ENCODE measurements around the gene TBC1D22B.

The TBC1D22B gene

DNA sequence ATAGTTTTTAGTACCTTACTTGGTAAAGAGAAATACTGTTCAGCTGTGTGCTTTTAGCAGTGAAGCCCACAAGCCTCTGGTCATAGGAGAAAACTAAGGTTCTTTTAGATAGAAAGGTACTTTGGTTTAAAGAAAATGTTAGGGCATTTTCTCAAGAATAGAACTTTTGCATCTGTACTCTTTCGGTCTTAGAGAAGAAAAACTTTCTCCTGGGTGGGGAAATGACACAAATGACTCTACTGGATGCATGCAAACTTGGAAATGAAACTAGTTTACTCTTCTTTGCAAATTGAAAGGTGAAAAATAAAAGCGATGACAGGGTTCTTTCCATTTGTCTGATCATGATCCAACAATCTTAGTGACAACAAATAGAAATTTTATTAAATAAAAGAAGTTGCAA lies 2.5 kb downstream of the TBC1D22B start:
- Histone ChIP-seq H3K4me3 (ENCODE audit: low read length) (no peak overlapping the region), H3K27me3 (ENCODE audit: control insufficient read depth, insufficient read depth, low read length) (no peaks in the 10 kb centered on the region), H3K36me3 (ENCODE audit: control insufficient read depth, insufficient read depth, low read length) (no peaks in the 10 kb centered on the region), H3K9me3 (ENCODE audit: control insufficient read depth, low read length) (no peaks in the 10 kb centered on the region), H3K4me1 (ENCODE audit: control insufficient read depth, insufficient read depth, low read length) (peaks cover 23% of the 10 kb centered on the region), H3K9ac (ENCODE audit: low read length) (no peak overlapping the region)

DNA sequence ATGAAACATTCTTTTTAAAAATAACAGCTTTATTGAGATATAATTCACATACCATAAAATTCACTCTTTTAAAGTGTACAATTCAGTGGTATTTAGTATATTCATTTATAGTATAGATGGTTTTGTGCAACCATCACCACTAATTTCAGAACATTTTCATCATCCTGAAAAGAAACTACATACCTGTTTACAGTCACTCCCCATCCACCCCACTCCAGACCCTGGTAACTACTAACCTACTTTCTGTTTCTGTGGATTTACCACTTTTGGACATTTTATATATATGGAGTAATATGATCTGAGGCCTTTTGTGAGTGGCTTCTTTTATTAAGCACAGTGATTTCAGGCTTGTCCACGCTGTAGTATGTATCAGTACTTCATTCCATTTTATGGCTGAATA lies 2.9 kb downstream of the TBC1D22B start:
- Histone ChIP-seq H3K9ac (ENCODE audit: low read length) (no peak overlapping the region), H3K36me3 (ENCODE audit: control insufficient read depth, insufficient read depth, low read length) (no peaks in the 10 kb centered on the region), H3K4me3 (ENCODE audit: low read length) (no peak overlapping the region), H3K4me1 (ENCODE audit: control insufficient read depth, insufficient read depth, low read length) (peaks cover 23% of the 10 kb centered on the region), H3K9me3 (ENCODE audit: control insufficient read depth, low read length) (no peaks in the 10 kb centered on the region), H3K27me3 (ENCODE audit: control insufficient read depth, insufficient read depth, low read length) (no peaks in the 10 kb centered on the region)

GRCh38 chr6:37261198-37261597 lies 3.6 kb downstream of the TBC1D22B start:
- Histone ChIP-seq H3K27me3 (ENCODE audit: control insufficient read depth, insufficient read depth, low read length) (no peaks in the 10 kb centered on the region), H3K9ac (ENCODE audit: low read length) (no peak overlapping the region), H3K4me1 (ENCODE audit: control insufficient read depth, insufficient read depth, low read length) (peaks cover 23% of the 10 kb centered on the region), H3K4me3 (ENCODE audit: low read length) (no peak overlapping the region), H3K36me3 (ENCODE audit: control insufficient read depth, insufficient read depth, low read length) (no peaks in the 10 kb centered on the region), H3K9me3 (ENCODE audit: control insufficient read depth, low read length) (no peaks in the 10 kb centered on the region)

- no peak overlapping the region for H3K4me3 ChIP-seq (ENCODE audit: low read length)
- peaks cover 23% of the 10 kb centered on the region for H3K4me1 ChIP-seq (ENCODE audit: control insufficient read depth, insufficient read depth, low read length)
- no peaks in the 10 kb centered on the region for H3K27me3 ChIP-seq (ENCODE audit: control insufficient read depth, insufficient read depth, low read length)
- no peak overlapping the region for H3K9ac ChIP-seq (ENCODE audit: low read length)
- H3K36me3 ChIP-seq (ENCODE audit: control insufficient read depth, insufficient read depth, low read length) = no peaks in the 10 kb centered on the region
- no peaks in the 10 kb centered on the region for H3K9me3 ChIP-seq (ENCODE audit: control insufficient read depth, low read length)
These were observed 5.0 kb downstream of the TBC1D22B start for GRCh38 chr6:37262446-37263026.

GRCh38 chr6:37265001-37265400 lies 7.4 kb downstream of the TBC1D22B start:
- Histone ChIP-seq H3K4me3 (ENCODE audit: low read length) (no peak overlapping the region), H3K27me3 (ENCODE audit: control insufficient read depth, insufficient read depth, low read length) (no peaks in the 10 kb centered on the region), H3K9ac (ENCODE audit: low read length) (no peak overlapping the region), H3K9me3 (ENCODE audit: control insufficient read depth, low read length) (no peaks in the 10 kb centered on the region), H3K36me3 (ENCODE audit: control insufficient read depth, insufficient read depth, low read length) (no peaks in the 10 kb centered on the region), H3K4me1 (ENCODE audit: control insufficient read depth, insufficient read depth, low read length) (peaks cover 12% of the 10 kb centered on the region)

DNA sequence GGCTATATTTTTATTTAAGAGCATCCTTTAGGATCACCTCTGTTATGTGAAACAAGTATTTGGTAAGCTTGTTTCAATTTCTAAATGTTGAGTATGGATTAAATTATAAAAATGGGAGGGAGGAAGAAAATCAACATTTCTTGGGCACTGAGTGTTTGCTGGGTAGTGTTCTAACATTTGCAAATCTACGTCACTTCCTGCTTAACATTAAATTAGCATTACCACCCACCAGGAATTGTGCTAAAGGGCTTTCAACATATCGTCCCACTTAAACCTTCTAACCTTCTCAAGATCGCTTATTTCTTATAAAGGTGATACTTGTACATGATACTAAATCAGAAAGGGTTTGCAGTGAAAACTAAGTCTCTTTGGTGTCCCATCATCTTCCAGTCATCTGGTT lies 8.3 kb downstream of the TBC1D22B start:
- Histone ChIP-seq H3K4me1 (ENCODE audit: control insufficient read depth, insufficient read depth, low read length) (peaks cover 12% of the 10 kb centered on the region), H3K4me3 (ENCODE audit: low read length) (no peak overlapping the region), H3K9ac (ENCODE audit: low read length) (no peak overlapping the region), H3K9me3 (ENCODE audit: control insufficient read depth, low read length) (no peaks in the 10 kb centered on the region), H3K27me3 (ENCODE audit: control insufficient read depth, insufficient read depth, low read length) (no peaks in the 10 kb centered on the region), H3K36me3 (ENCODE audit: control insufficient read depth, insufficient read depth, low read length) (no peaks in the 10 kb centered on the region)

DNA sequence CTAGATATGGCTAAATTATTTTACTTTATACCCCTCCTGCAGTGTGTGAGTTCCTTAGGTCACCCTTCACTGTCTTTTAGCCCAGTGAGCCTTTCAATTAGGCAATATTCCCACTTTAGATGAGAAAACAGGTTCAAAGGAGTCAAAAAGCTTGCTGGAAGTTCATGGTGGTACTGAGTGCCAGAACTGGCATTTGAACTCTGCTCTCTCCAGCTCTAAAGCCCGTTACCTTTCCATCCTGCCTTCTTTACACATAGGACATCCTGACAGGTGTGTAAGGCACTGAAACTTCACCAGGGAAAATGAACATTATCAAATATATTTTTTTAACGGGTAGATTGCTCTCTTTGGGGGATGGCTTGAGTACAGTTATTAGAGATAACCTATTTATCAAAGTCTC lies 11.5 kb downstream of the TBC1D22B start:
- Histone ChIP-seq H3K9ac (ENCODE audit: low read length) (no peak overlapping the region), H3K4me1 (ENCODE audit: control insufficient read depth, insufficient read depth, low read length) (no peaks in the 10 kb centered on the region), H3K27me3 (ENCODE audit: control insufficient read depth, insufficient read depth, low read length) (no peaks in the 10 kb centered on the region), H3K9me3 (ENCODE audit: control insufficient read depth, low read length) (no peaks in the 10 kb centered on the region), H3K4me3 (ENCODE audit: low read length) (no peak overlapping the region), H3K36me3 (ENCODE audit: control insufficient read depth, insufficient read depth, low read length) (no peaks in the 10 kb centered on the region)

- Histone ChIP-seq H3K4me3 (ENCODE audit: low read length) (no peak overlapping the region), H3K9ac (ENCODE audit: low read length) (no peak overlapping the region), H3K9me3 (ENCODE audit: control insufficient read depth, low read length) (no peaks in the 10 kb centered on the region), H3K27me3 (ENCODE audit: control insufficient read depth, insufficient read depth, low read length) (no peaks in the 10 kb centered on the region), H3K4me1 (ENCODE audit: control insufficient read depth, insufficient read depth, low read length) (no peaks in the 10 kb centered on the region), H3K36me3 (ENCODE audit: control insufficient read depth, insufficient read depth, low read length) (no peaks in the 10 kb centered on the region)
These were observed 15.4 kb downstream of the TBC1D22B start for GRCh38 chr6:37272834-37273566.

DNA sequence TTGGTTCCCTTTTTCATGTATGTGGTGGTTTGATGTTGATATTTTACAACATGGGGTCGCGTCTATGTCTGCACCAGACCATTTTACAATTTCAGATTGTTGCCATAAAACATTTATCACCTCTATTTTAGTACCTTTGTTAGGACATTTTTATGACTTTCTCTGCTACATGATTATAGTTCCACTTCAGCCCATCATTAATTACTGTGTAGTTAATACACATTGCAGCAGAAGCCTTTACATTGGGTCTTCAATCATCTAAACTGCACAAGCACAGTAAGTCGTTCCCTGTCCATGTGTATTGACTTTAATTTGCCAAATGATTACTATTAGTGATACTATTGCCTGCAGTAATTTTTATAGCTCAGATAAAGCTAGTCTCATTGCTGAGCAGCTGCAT lies 16.1 kb downstream of the TBC1D22B start:
- Histone ChIP-seq H3K36me3 (ENCODE audit: control insufficient read depth, insufficient read depth, low read length) (no peaks in the 10 kb centered on the region), H3K4me3 (ENCODE audit: low read length) (no peak overlapping the region), H3K27me3 (ENCODE audit: control insufficient read depth, insufficient read depth, low read length) (no peaks in the 10 kb centered on the region), H3K4me1 (ENCODE audit: control insufficient read depth, insufficient read depth, low read length) (no peaks in the 10 kb centered on the region), H3K9ac (ENCODE audit: low read length) (no peak overlapping the region), H3K9me3 (ENCODE audit: control insufficient read depth, low read length) (no peaks in the 10 kb centered on the region)

- no peak overlapping the region for H3K4me3 ChIP-seq (ENCODE audit: low read length)
- no peak overlapping the region for H3K9ac ChIP-seq (ENCODE audit: low read length)
- H3K36me3 ChIP-seq (ENCODE audit: control insufficient read depth, insufficient read depth, low read length) = no peaks in the 10 kb centered on the region
- no peaks in the 10 kb centered on the region for H3K4me1 ChIP-seq (ENCODE audit: control insufficient read depth, insufficient read depth, low read length)
- H3K27me3 ChIP-seq (ENCODE audit: control insufficient read depth, insufficient read depth, low read length) = no peaks in the 10 kb centered on the region
- H3K9me3 ChIP-seq (ENCODE audit: control insufficient read depth, low read length) = no peaks in the 10 kb centered on the region
These were observed 17.8 kb downstream of the TBC1D22B start for GRCh38 chr6:37275350-37275749.

DNA sequence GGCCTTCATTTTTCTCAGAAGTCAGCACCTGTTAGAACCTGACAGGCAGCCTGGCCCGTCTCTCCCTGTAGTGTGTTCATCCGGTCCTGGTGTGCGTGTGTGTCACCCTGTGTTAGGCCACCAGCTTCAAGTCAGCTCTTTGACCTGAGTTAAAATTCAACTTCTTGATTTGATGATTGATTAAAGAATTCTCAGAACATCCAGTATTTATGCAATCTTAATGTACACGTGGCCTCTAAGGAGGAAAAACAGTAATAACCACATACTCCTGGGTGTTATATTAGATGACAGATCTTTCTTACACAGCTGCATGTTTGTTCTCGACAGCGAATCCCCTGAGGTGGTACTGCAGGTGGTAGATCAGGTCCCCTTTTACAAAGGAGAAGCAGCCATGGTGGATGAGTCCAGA lies 19.4 kb downstream of the TBC1D22B start:
- Histone ChIP-seq H3K27me3 (ENCODE audit: control insufficient read depth, insufficient read depth, low read length) (no peaks in the 10 kb centered on the region), H3K9ac (ENCODE audit: low read length) (no peak overlapping the region), H3K4me3 (ENCODE audit: low read length) (no peak overlapping the region), H3K4me1 (ENCODE audit: control insufficient read depth, insufficient read depth, low read length) (no peaks in the 10 kb centered on the region), H3K9me3 (ENCODE audit: control insufficient read depth, low read length) (no peaks in the 10 kb centered on the region), H3K36me3 (ENCODE audit: control insufficient read depth, insufficient read depth, low read length) (no peaks in the 10 kb centered on the region)

DNA sequence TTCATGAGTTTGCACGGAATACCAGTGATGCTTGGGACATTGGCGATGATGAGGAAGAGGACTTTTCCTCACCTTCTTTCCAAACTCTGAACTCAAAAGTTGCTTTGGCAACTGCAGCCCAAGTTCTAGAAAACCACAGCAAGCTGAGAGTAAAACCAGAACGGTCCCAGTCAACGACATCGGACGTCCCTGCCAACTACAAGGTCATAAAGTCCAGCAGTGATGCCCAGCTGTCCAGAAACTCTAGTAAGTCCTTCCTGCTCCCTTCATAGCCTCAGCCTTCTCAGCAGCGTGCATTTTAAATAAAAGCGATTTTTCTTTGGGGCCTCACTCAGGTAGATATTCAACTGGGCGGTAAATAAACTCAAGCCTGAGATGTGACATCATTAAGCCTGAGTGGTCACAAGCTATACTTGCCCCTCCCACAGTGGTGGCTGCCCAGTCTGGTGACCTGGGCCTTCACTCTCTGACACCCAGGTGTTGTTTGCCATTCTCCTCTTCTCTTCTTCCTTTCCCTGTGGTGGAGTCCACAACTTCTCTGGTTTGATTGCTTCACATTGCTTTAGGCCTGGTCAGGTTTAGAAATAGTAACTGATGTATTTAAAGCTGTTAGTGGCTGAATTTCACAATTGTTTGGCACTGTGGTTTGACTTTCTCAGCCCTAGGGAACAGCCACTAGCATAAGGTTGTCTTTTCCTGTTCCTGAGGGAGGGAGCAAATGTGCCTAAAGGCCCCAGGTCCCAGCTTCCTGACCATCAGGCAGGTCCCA lies 22.0 kb downstream of the TBC1D22B start:
- Histone ChIP-seq H3K9ac (ENCODE audit: low read length) (no peak overlapping the region), H3K36me3 (ENCODE audit: control insufficient read depth, insufficient read depth, low read length) (no peaks in the 10 kb centered on the region), H3K4me1 (ENCODE audit: control insufficient read depth, insufficient read depth, low read length) (no peaks in the 10 kb centered on the region), H3K27me3 (ENCODE audit: control insufficient read depth, insufficient read depth, low read length) (no peaks in the 10 kb centered on the region), H3K4me3 (ENCODE audit: low read length) (no peak overlapping the region), H3K9me3 (ENCODE audit: control insufficient read depth, low read length) (no peaks in the 10 kb centered on the region)

Measured in mucosa of stomach (tissue), 1 donor.